Choroid plexus epithelial cell (primary cell): ENCODE measurements around the gene IGSF3.

Source experiments
- DNase-seq: peaks from one replicate; pipeline ENCODE4 v3.0.0-alpha.2; 2010; ENCODE audit warnings: low read depth
- H3K4me3 ChIP-seq: 2 replicates; pipeline ENCODE4 v1.5.1; 2011; ENCODE audit warnings: low read depth, mild to moderate bottlenecking, control low read depth, low read length, moderate library complexity
- TF ChIP-seq, protein P1 (sequence below): conservative IDR thresholded peaks from 2 replicates; pipeline ENCODE4 v1.5.1; 2011; ENCODE audit warnings: low read depth, mild to moderate bottlenecking, control low read depth, inconsistent platforms, low read length, moderate library complexity

Gene IGSF3

DNA sequence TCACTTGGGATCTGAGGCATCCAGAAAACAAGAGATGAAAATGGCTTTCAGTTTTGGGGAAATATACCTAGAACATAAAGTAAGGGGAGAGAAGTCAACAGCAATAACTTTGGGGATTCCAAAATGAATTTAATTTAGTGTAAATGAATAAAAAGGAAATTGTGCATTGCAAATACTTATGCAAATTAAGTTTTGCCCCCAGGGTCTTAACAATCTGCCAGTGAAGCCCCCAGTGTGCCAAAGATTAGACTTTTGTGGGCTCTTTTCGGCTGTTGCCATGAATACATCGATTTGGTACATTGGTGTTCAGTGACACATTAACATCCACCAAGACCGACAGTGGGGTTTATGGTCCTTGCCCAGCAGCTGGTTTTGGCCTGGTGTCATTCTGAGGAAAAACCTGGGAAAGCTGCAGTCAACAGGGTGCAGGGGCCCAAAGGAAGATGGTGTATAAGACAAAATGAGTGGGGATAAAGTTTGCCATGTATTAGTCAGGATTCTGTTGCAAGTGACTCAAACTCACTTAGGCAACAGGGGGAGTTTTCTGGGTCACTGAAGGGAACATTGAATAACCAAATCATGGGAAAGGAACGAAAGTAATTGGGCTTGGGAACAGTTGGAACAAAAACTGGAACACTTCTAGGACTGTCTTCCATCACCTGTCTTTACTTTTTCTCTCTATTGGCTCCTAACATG, 30.2 kb upstream of the IGSF3 start:
- DNase-seq, result no peak
- no peak overlapping the region for H3K4me3 ChIP-seq
- TF ChIP-seq, protein P1, sequence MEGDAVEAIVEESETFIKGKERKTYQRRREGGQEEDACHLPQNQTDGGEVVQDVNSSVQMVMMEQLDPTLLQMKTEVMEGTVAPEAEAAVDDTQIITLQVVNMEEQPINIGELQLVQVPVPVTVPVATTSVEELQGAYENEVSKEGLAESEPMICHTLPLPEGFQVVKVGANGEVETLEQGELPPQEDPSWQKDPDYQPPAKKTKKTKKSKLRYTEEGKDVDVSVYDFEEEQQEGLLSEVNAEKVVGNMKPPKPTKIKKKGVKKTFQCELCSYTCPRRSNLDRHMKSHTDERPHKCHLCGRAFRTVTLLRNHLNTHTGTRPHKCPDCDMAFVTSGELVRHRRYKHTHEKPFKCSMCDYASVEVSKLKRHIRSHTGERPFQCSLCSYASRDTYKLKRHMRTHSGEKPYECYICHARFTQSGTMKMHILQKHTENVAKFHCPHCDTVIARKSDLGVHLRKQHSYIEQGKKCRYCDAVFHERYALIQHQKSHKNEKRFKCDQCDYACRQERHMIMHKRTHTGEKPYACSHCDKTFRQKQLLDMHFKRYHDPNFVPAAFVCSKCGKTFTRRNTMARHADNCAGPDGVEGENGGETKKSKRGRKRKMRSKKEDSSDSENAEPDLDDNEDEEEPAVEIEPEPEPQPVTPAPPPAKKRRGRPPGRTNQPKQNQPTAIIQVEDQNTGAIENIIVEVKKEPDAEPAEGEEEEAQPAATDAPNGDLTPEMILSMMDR, result no peak

DNA sequence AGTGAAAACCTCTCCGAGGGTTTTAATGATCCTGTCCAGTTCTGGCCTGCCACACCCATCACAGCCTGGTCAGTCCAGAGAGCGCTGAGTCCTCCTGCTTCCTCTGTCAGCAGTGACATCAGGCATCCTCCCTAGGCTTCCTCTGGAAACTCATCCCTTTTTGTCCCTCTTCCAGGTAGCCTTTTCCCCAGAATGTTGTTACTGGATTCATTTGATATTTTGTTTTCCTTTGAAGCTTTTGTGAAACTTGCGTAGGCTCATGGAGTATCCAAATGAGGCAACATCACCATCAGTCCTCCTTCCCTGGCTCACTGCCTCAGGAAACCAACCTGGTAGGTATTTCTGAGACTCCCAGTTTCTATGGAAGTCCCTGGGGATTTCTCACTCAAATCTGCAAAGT, 27.0 kb upstream of the IGSF3 start:
- TF ChIP-seq, protein P1, result no peak
- H3K4me3 ChIP-seq, result no peak overlapping the region
- DNase-seq, result no peak

GRCh38 chr1:116693759-116694480, 26.4 kb upstream of the IGSF3 start:
- H3K4me3 ChIP-seq, result no peak overlapping the region
- peak; percentile 45 for DNase-seq
- TF ChIP-seq, protein P1, result no peak

- TF ChIP-seq, protein P1, result no peak
- no peak for DNase-seq
- H3K4me3 ChIP-seq, result no peak overlapping the region
Measured at GRCh38 chr1:116692879-116693278, 25.3 kb upstream of the IGSF3 start.

DNA sequence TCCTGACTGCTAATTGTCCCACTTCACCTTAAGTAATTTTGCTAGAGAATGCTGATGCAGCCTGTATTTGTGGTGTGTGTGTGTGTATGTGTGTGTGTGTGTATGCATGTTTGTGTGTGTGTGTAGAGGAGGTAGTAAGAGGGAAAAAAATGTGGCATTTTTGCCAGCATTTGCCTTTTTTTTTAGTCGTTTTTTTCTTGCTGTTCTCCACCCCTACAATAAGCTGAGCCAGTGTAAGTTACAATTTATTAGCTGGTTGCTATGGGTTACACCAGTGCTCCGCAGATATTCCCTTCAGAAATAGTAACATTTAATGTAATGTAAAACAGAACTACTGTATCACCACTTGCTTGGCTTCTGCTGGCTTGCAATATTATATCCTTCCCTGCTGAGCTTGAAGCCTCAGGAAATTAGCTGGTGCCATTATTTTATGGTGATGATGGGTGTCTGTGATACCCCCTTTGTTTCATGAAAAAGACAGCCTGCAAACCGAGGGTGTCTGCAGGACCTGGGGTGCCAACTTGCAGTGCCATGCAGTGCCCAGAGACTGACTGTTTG, 23.4 kb upstream of the IGSF3 start:
- H3K4me3 ChIP-seq, result no peak overlapping the region
- TF ChIP-seq, protein P1, result no peak
- peak; percentile 34 for DNase-seq

DNA sequence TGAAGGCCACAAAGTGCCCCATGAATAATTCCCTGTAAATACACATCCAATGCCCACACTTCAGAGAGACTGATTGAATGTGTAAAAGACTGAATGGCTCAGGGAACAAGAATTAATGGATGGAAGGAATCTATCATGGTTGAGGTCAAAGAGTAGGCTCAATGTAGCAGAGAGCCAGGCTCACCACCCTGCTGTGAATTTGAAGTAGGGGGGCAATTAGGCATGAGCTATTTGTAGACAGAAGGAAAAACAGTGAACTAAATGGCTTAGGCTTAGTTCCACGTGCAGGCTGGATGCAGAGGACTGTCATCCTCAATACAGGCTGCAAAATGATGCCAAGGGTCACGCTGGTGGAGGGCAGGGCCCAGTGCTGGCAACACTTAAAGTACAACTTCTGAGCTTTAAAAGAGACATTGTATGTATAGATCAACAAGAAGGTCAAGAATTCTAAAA, 22.9 kb upstream of the IGSF3 start:
- H3K4me3 ChIP-seq, result no peak overlapping the region
- no peak for DNase-seq
- TF ChIP-seq, protein P1, result no peak
